Ishikawa (cell line): Measurements from ENCODE around the gene NXN.

ENCODE experiments used
- CEBPB ChIP-seq: IDR thresholded peaks from 2 replicates; pipeline ENCODE4 v1.6.1; 2012
- CREB1 ChIP-seq: IDR thresholded peaks from 2 replicates; pipeline ENCODE4 v1.6.1; 2012; ENCODE audit warnings: low read depth
- EGR1 ChIP-seq: IDR thresholded peaks from 2 replicates; pipeline ENCODE4 v1.6.1; 2012
- EP300 ChIP-seq: IDR thresholded peaks from 2 replicates; pipeline ENCODE4 v1.6.1; 2012; ENCODE audit warnings: borderline replicate concordance
- TEAD4 ChIP-seq: IDR thresholded peaks from 2 replicates; pipeline ENCODE4 v1.6.1; 2012
- ZBTB7A ChIP-seq: IDR thresholded peaks from 2 replicates; pipeline ENCODE4 v1.6.1; 2012; ENCODE audit warnings: low read depth
- TF ChIP-seq, protein P1 (sequence below): IDR thresholded peaks from 2 replicates; pipeline ENCODE4 v1.6.1; 2012

DNA sequence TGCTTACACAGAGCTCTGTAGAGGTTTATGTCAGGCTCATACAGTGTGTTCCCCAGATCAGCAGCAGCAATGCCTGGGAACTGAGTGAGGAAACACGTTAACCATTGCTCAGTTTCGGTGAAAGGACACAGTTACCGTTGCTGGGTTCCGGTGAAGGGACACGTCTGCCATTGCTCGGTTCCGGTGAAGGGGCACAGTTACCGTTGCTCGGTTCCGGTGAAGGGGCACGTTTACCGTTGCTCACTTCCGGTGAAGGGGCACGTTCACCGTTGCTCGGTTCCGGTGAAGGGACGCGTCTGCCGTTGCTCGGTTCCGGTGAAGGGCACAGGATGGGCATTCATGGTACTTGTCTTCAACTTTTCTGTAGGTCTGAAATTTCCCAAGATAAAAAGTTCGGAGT, 115.7 kb downstream of the NXN start:
- no peak for TF ChIP-seq TEAD4
- TF ChIP-seq EP300: no peak
- TF ChIP-seq CEBPB: no peak
- no peak for TF ChIP-seq CREB1
- TF ChIP-seq EGR1: no peak
- TF ChIP-seq, protein P1, sequence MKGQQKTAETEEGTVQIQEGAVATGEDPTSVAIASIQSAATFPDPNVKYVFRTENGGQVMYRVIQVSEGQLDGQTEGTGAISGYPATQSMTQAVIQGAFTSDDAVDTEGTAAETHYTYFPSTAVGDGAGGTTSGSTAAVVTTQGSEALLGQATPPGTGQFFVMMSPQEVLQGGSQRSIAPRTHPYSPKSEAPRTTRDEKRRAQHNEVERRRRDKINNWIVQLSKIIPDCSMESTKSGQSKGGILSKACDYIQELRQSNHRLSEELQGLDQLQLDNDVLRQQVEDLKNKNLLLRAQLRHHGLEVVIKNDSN: no peak
- TF ChIP-seq ZBTB7A: no peak
